ENCODE results near the gene FUT3. TPM values are rescaled to one million over a fixed set of nuclear protein-coding genes. Genes with fewer than 3 reads are reported as not detected.
A peak's percentile ranks its signal among the peaks of the same experiment; 100 is the strongest.
"Not testable (repeated sequence)": the region's sequence is repeated elsewhere in the genome, so short reads cannot be mapped to it uniquely, and the experiment has no call there.

FUT3 gene
- total RNA-seq, 1 donor: not detected

DNA sequence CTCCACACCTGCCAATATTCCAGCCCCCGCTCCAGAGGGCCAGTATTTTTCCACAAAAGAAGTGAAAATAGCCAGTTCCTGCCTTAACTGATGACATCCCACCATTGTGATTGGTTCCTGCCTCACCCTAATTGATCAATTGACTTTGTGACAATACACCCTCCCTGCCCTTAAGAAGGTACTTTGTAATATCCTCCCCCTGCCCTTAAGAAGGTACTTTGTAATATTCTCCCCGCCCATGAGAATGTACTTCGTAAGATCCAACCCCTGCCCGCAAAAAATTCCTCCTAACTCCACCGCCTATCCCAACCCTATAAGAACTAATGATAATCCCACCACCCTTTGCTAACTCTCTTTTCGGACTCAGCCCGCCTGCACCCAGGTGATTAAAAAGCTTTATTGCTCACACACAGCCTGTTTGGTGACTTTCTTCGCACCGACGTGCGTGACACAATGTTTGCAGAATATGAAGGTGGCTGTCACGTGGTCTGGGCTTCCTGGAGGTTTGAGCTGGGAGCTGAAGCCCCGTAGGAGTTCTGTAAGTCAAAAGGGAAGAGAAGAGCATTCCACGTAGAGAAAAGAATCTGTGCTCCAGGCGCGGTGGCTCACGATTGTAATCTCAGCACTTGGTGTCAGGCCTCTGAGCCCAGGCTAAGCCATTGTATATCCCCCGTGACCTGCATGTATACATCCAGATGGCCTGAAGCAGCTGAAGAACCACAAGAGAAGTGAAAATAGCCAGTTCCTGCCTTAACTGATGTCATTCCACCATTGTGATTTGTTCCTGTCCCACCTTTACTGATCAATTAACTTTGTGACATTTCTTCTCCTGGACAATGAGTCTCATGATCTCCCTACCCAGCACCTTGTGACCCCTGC is 6.2 kb upstream of the FUT3 start:
- H3K4me3 ChIP-seq (ENCODE audit: low read depth, low read length): no peak overlapping the region
- DNase-seq (ENCODE audit: low read depth): no peak
- TF ChIP-seq, protein P1, sequence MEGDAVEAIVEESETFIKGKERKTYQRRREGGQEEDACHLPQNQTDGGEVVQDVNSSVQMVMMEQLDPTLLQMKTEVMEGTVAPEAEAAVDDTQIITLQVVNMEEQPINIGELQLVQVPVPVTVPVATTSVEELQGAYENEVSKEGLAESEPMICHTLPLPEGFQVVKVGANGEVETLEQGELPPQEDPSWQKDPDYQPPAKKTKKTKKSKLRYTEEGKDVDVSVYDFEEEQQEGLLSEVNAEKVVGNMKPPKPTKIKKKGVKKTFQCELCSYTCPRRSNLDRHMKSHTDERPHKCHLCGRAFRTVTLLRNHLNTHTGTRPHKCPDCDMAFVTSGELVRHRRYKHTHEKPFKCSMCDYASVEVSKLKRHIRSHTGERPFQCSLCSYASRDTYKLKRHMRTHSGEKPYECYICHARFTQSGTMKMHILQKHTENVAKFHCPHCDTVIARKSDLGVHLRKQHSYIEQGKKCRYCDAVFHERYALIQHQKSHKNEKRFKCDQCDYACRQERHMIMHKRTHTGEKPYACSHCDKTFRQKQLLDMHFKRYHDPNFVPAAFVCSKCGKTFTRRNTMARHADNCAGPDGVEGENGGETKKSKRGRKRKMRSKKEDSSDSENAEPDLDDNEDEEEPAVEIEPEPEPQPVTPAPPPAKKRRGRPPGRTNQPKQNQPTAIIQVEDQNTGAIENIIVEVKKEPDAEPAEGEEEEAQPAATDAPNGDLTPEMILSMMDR (IDR thresholded peaks at IDR 0.05; ENCODE audit: insufficient read depth, low read length): no peak

DNA sequence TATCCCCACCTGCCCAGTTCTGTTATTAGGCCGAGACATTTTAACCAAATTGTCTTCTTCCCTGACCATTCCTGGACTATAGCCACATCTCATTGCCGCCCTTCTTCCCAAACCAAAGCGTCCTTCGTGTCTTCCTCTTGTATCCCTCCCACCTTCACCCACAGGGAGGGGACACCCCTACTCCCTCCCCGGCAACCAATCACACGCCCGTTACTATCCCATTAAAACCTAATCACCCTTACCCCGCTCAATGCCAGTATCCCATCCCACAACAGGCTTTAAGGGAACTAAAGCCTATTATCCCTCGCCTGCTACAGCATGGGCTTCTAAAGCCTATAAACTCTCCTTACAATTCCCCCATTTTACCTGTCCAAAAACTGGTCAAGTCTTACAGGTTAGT is 3.9 kb upstream of the FUT3 start:
- not testable (repeated sequence) for H3K4me3 ChIP-seq (ENCODE audit: low read depth, low read length); DNase-seq (ENCODE audit: low read depth)

DNA sequence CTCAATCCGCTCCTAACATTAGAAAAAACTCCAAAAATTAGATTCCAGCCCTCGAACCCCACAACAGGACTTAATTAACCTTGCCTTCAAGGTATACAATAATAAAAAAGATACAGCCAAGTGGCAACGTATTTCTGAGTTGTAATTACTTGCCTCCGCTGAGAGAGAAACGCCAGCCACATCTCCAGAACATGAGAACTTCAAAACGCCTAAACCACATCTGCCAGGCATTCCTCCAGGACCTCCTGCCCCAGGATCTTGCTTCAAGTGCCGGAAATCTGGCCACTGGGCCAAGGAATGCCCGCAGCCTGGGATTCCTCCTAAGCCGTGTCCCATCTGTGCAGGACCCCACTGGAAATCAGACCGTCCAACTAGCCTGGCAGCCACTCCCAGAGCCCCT is 2.9 kb upstream of the FUT3 start:
- not testable (repeated sequence) for H3K4me3 ChIP-seq (ENCODE audit: low read depth, low read length)

DNA sequence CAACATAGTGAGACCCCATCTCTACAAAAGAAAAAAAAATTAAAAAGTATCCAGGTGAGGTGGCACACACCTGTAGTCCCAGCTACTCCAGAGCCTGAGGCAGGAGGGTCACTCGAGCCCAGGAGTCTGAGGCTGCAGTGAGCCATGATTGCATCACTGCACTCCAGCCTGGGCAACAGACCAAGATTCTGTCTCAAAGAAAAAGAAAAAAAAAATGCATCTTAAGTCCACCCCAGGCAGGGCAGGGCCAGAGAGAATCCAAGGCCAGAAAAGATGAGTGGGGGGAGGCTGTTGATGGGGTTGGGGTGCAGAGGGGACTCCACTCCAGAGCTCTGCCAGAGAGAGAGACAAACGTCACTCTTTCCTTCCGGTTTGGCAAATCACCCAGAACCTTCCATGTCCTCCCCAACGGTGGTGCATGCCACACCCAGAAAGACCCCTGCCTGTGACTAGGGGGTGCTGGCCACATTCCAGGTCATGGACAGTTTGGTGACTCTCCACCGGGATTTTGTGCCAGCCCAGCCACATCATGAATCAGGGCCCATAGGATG is 431 bp downstream of the FUT3 start:
- peak; percentile 77 for DNase-seq (ENCODE audit: low read depth)
- TF ChIP-seq, protein P1 (IDR thresholded peaks at IDR 0.05; ENCODE audit: insufficient read depth, low read length): no peak
- no peak overlapping the region for H3K4me3 ChIP-seq (ENCODE audit: low read depth, low read length)

More for the DNA sequence above, 2.9 kb upstream of the FUT3 start:
- not testable (repeated sequence) for DNase-seq (ENCODE audit: low read depth)

DNA sequence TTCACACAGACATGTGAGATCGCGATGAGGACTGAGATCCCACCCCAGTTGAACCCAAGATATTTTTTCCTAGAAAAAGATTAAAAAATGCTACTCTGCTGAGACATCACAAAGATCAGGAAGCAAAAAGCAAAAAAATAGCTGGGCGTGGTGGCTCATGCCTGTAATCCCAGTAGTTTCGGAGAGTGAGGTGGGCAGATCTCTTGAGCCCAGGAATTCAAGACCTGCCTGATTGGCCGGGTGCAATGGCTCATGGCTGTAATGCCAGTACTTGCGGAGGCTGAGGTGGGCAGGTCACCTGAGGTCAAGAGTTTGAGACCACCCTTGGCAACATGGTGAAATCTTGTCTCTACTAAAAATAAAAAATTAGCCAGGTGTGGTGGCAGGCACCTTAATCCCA is 1.1 kb downstream of the FUT3 start:
- DNase-seq (ENCODE audit: low read depth): no peak
- TF ChIP-seq, protein P1 (IDR thresholded peaks at IDR 0.05; ENCODE audit: insufficient read depth, low read length): no peak
- no peak overlapping the region for H3K4me3 ChIP-seq (ENCODE audit: low read depth, low read length)

DNA sequence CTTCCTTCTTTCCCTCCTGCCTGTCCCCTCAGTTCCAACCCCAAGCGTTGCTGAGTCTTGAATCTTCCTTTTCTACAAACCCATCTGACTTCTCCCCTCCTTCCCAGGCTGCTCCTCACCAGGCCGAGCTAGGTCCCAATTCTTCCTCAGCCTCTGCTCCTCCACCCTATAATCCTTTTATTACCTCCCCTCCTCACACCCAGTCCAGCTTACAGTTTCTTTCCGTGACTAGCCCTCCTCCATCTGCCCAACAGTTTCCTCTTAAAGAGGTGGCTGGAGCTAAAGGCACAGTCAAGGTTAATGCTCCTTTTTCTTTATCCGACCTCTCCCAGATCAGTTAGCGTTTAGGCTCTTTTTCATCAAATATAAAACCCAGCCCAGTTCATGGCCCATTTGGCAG is 2.6 kb downstream of the FUT3 start:
- H3K4me3 ChIP-seq (ENCODE audit: low read depth, low read length); DNase-seq (ENCODE audit: low read depth): not testable (repeated sequence)

DNA sequence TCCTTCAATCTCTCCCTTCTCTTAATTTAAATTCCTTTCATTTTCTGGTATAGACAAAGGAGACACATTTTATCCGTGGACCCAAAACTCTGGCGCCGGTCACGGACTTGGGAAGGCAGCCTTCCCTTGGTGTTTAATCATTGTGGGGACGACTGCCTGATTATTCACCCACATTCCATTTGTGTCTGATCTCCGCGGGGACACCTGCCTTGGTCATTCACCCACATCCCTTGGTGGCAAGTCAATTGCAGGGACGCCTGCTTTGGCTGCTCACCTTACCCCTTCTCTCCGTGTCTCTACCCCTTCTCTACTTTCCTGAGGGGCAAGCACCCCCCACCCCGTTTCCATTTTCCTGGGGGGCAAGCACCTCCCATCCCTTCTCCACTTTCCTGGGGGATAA is 3.4 kb downstream of the FUT3 start:
- DNase-seq (ENCODE audit: low read depth); H3K4me3 ChIP-seq (ENCODE audit: low read depth, low read length): not testable (repeated sequence)

DNA sequence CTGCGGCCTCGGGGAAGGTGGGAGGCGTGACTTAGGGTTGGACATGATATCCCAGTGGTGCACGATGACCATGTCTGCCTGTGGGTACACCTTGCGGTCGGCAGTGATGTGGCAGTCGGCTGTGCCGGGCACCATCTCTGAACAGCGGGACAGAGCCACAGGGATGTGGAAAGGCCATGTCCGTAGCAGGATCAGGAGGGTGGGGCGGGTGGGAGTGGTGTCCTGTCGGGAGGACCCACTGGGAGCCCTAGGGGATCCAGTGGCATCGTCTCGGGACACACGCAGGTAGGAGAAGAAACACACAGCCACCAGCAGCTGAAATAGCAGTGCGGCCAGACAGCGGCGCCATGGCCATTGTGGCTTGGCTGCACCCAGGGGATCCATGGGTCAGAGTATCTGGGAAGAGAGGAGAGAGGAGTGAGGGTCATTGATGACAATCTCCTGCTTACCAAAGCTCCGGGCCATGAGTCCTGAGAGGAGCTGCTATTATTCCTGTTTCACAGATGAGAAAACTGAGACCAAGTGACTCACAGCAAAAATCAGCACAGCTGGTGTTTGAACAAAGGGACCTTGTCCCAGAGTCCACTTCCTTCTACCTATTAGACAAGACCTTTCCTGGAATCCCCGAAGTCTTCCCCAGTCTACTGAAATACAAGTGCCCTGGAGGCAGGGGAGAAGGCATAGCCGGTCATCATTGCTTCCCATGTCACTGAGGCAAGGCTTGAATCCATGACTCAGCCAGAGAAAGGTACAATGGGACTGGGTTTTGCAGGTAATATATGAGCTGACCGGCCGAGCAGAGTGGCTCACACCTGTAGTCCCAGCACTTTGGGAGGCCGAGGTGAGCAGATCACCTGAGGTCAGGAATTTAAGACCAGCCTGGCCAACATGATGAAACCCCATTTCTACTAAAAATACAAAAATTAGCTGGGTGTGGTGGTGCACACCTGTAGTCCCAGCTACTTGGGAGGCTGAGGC is 6.5 kb downstream of the FUT3 start:
- DNase-seq (ENCODE audit: low read depth): no peak

More for the DNA sequence above, 6.5 kb downstream of the FUT3 start:
- no peak overlapping the region for H3K4me3 ChIP-seq (ENCODE audit: low read depth, low read length)
- TF ChIP-seq, protein P1 (IDR thresholded peaks at IDR 0.05; ENCODE audit: insufficient read depth, low read length): no peak
